Measurements from ENCODE around the gene RFC1.
"Not testable (repeated sequence)": the region's sequence is repeated elsewhere in the genome, so short reads cannot be mapped to it uniquely, and the experiment has no call there.

Gene RFC1

DNA sequence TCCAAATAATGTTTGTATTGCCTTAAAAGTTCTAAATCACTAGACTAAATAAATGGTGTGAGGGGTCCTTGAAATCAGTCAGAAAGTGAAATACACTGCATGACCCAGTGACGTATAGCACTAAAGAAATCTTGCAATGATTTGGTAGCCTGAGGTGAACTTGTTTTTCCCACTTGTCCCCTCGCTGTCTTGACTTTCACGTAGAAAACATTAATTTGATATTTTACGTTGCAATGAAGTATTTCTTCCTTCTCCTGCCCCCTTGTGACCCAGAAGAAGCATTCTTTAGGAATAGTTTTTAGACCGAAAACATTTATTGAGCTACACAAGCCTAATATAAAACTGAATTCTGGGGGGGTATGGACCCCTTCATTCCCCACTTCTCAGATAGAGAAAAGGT, 44.3 kb upstream of the RFC1 start:
- Histone ChIP-seq H2BK15ac (ENCODE audit: low read depth, poor library complexity, severe bottlenecking) (no peak overlapping the region), H4K91ac (ENCODE audit: low read length) (no peak overlapping the region), H3K4me2 (ENCODE audit: low read length, poor library complexity, severe bottlenecking) (no peak overlapping the region), H3K36me3 (ENCODE audit: control insufficient read depth in 1 of 2, insufficient read depth in 2 of 2, low read depth in 1 of 2, low read length in 2 of 2) (no peaks in the 10 kb centered on the region), H3K27ac (ENCODE audit: low read length, poor library complexity, severe bottlenecking) (no peak overlapping the region), H3K4me1 (ENCODE audit: control insufficient read depth, insufficient read depth, low read depth, low read length) (no peaks in the 10 kb centered on the region), H3K23ac (ENCODE audit: low read length in 2 of 2) (no peak overlapping the region), H2AK5ac (ENCODE audit: low read length, severe bottlenecking) (no peak overlapping the region), H3K4ac (ENCODE audit: low read depth in 1 of 2, low read length in 2 of 2) (no peak overlapping the region), H3K27me3 (ENCODE audit: control insufficient read depth in 1 of 2, insufficient read depth in 1 of 2, low read length in 2 of 2) (no peaks in the 10 kb centered on the region), H4K8ac (ENCODE audit: low read length) (no peak overlapping the region), H2AFZ (ENCODE audit: low read depth, low read length) (no peak overlapping the region), H3K9me3 (ENCODE audit: control insufficient read depth, low read length) (no peaks in the 10 kb centered on the region), H2BK5ac (ENCODE audit: low read depth, low read length, poor library complexity, severe bottlenecking) (no peak overlapping the region), H3K4me3 (ENCODE audit: insufficient read depth in 1 of 2, low read depth in 1 of 2, low read length in 2 of 2) (no peak overlapping the region), H3K14ac (ENCODE audit: low read length in 2 of 2) (no peak overlapping the region), H3K79me1 (replicated peaks; ENCODE audit: low read length, poor library complexity, severe bottlenecking) (no peaks in the 10 kb centered on the region), H2BK120ac (ENCODE audit: low read depth, low read length) (no peak overlapping the region), H3K18ac (ENCODE audit: low read depth in 1 of 2, low read length in 2 of 2) (no peak overlapping the region), H2BK12ac (ENCODE audit: low read length in 2 of 2) (no peak overlapping the region), H3K9ac (ENCODE audit: low read length) (peak overlapping the region; percentile 59)
- 81% methylated on average over 4 of the region's 5 CpGs for WGBS
- DNase-seq, result no peak

DNA sequence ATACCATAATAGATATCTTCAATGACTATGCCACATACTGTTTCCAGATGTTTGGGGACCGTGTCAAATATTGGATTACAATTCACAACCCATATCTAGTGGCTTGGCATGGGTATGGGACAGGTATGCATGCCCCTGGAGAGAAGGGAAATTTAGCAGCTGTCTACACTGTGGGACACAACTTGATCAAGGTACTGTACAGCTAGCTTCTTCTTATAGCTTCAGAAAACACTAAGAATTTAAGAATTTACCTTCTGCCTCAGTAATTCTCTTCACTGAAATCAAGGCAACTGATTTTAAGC, 41.4 kb upstream of the RFC1 start:
- WGBS, result no CpG with 5 or more reads among the region's 1 CpG
- no peaks in the 10 kb centered on the region for H3K79me1 ChIP-seq (replicated peaks; ENCODE audit: low read length, poor library complexity, severe bottlenecking)
- no peak overlapping the region for H2BK15ac ChIP-seq (ENCODE audit: low read depth, poor library complexity, severe bottlenecking)
- H3K9ac ChIP-seq (ENCODE audit: low read length), result no peak overlapping the region
- H3K23ac ChIP-seq (ENCODE audit: low read length in 2 of 2), result no peak overlapping the region
- H3K4me3 ChIP-seq (ENCODE audit: insufficient read depth in 1 of 2, low read depth in 1 of 2, low read length in 2 of 2), result no peak overlapping the region
- no peak overlapping the region for H2BK120ac ChIP-seq (ENCODE audit: low read depth, low read length)
- H2BK12ac ChIP-seq (ENCODE audit: low read length in 2 of 2), result no peak overlapping the region
- no peaks in the 10 kb centered on the region for H3K36me3 ChIP-seq (ENCODE audit: control insufficient read depth in 1 of 2, insufficient read depth in 2 of 2, low read depth in 1 of 2, low read length in 2 of 2)
- H3K4me2 ChIP-seq (ENCODE audit: low read length, poor library complexity, severe bottlenecking), result no peak overlapping the region
- H3K27me3 ChIP-seq (ENCODE audit: control insufficient read depth in 1 of 2, insufficient read depth in 1 of 2, low read length in 2 of 2), result no peaks in the 10 kb centered on the region
- no peak overlapping the region for H4K91ac ChIP-seq (ENCODE audit: low read length)
- H3K18ac ChIP-seq (ENCODE audit: low read depth in 1 of 2, low read length in 2 of 2), result no peak overlapping the region
- no peak overlapping the region for H4K8ac ChIP-seq (ENCODE audit: low read length)
- no peak overlapping the region for H3K27ac ChIP-seq (ENCODE audit: low read length, poor library complexity, severe bottlenecking)
- H2BK5ac ChIP-seq (ENCODE audit: low read depth, low read length, poor library complexity, severe bottlenecking), result no peak overlapping the region
- H3K4me1 ChIP-seq (ENCODE audit: control insufficient read depth, insufficient read depth, low read depth, low read length), result no peaks in the 10 kb centered on the region
- no peak overlapping the region for H3K4ac ChIP-seq (ENCODE audit: low read depth in 1 of 2, low read length in 2 of 2)
- no peak overlapping the region for H2AK5ac ChIP-seq (ENCODE audit: low read length, severe bottlenecking)
- H2AFZ ChIP-seq (ENCODE audit: low read depth, low read length), result no peak overlapping the region
- DNase-seq, result no peak
- no peaks in the 10 kb centered on the region for H3K9me3 ChIP-seq (ENCODE audit: control insufficient read depth, low read length)
- H3K14ac ChIP-seq (ENCODE audit: low read length in 2 of 2), result no peak overlapping the region

DNA sequence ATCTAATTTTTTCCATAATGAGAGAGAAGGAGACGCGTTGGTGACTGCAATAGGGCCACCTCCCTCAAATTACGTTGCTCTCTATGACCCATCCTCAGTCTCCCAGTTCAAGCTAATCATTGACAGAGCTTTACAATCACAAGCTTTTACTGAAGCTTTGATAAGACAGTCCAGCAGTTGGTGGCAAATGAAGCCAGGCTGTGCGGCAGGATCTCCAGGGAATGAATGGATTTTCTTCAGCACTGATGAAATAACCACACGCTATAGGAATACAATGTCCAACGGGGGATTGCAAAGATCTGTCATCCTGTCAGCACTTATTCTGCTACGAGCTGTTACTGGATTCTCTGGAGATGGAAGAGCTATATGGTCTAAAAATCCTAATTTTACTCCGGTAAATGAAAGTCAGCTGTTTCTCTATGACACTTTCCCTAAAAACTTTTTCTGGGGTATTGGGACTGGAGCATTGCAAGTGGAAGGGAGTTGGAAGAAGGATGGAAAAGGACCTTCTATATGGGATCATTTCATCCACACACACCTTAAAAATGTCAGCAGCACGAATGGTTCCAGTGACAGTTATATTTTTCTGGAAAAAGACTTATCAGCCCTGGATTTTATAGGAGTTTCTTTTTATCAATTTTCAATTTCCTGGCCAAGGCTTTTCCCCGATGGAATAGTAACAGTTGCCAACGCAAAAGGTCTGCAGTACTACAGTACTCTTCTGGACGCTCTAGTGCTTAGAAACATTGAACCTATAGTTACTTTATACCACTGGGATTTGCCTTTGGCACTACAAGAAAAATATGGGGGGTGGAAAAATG, 40.8 kb upstream of the RFC1 start, which contains the start of gene KLB:
KLB (plus strand) TSS at position 168 of the 821 bp plus-strand sequence; CDS start at position 188, 20 bp downstream.
- no peak within 1 kb of the TSS for H3K27ac ChIP-seq (ENCODE audit: low read length, poor library complexity, severe bottlenecking)
- H2BK5ac ChIP-seq (ENCODE audit: low read depth, low read length, poor library complexity, severe bottlenecking), result no peak within 1 kb of the TSS
- H3K27me3 ChIP-seq (ENCODE audit: control insufficient read depth in 1 of 2, insufficient read depth in 1 of 2, low read length in 2 of 2), result no peaks in the 10 kb centered on the region
- no peak within 1 kb of the TSS for H2AK5ac ChIP-seq (ENCODE audit: low read length, severe bottlenecking)
- H2BK120ac ChIP-seq (ENCODE audit: low read depth, low read length), result no peak within 1 kb of the TSS
- no peak within 1 kb of the TSS for H2AFZ ChIP-seq (ENCODE audit: low read depth, low read length)
- H2BK12ac ChIP-seq (ENCODE audit: low read length in 2 of 2), result no peak within 1 kb of the TSS
- no peak within 1 kb of the TSS for H4K8ac ChIP-seq (ENCODE audit: low read length)
- H2BK15ac ChIP-seq (ENCODE audit: low read depth, poor library complexity, severe bottlenecking), result no peak within 1 kb of the TSS
- no peak within 1 kb of the TSS for H3K18ac ChIP-seq (ENCODE audit: low read depth in 1 of 2, low read length in 2 of 2)
- peak within 1 kb of the TSS; percentile 26 for H3K4me2 ChIP-seq (ENCODE audit: low read length, poor library complexity, severe bottlenecking)
- peak within 1 kb of the TSS in 1 of 2 experiments; percentile 52 for H3K4me3 ChIP-seq (ENCODE audit: insufficient read depth in 1 of 2, low read depth in 1 of 2, low read length in 2 of 2)
- no peaks in the 10 kb centered on the region for H3K36me3 ChIP-seq (ENCODE audit: control insufficient read depth in 1 of 2, insufficient read depth in 2 of 2, low read depth in 1 of 2, low read length in 2 of 2)
- peak within 1 kb of the TSS; percentile 52 for H3K9ac ChIP-seq (ENCODE audit: low read length)
- no peak for DNase-seq
- H3K4ac ChIP-seq (ENCODE audit: low read depth in 1 of 2, low read length in 2 of 2), result no peak within 1 kb of the TSS
- no peak within 1 kb of the TSS for H3K23ac ChIP-seq (ENCODE audit: low read length in 2 of 2)
- no peaks in the 10 kb centered on the region for H3K9me3 ChIP-seq (ENCODE audit: control insufficient read depth, low read length)
- no peak within 1 kb of the TSS for H3K14ac ChIP-seq (ENCODE audit: low read length in 2 of 2)
- H4K91ac ChIP-seq (ENCODE audit: low read length), result no peak within 1 kb of the TSS
- no peaks in the 10 kb centered on the region for H3K79me1 ChIP-seq (replicated peaks; ENCODE audit: low read length, poor library complexity, severe bottlenecking)
- H3K4me1 ChIP-seq (ENCODE audit: control insufficient read depth, insufficient read depth, low read depth, low read length), result no peaks in the 10 kb centered on the region
- WGBS, result 78% methylated on average over 11 of the region's 12 CpGs

DNA sequence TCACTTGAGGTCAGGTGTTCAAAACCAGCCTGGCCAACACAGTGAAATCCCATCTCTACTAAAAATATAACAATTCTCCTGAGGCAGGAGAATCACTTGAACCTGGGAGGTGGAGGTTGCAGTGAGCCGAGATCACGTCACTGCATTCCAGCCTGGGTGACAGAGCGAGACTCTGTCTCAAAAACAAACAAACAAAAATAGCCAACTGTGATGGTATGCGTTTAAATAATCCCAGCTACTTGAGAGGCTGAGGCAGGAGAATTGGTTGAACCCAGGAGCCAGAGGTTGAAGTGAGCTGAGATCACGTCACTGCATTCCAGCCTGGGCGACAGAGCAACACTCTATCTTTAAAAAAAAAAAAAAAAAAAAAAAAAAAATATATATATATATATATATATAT, 35.5 kb upstream of the RFC1 start:
- H3K4me3 ChIP-seq (ENCODE audit: insufficient read depth in 1 of 2, low read depth in 1 of 2, low read length in 2 of 2); H3K18ac ChIP-seq (ENCODE audit: low read depth in 1 of 2, low read length in 2 of 2); H2BK12ac ChIP-seq (ENCODE audit: low read length in 2 of 2); H3K9me3 ChIP-seq (ENCODE audit: control insufficient read depth, low read length); H2BK15ac ChIP-seq (ENCODE audit: low read depth, poor library complexity, severe bottlenecking); H2BK5ac ChIP-seq (ENCODE audit: low read depth, low read length, poor library complexity, severe bottlenecking); H3K27ac ChIP-seq (ENCODE audit: low read length, poor library complexity, severe bottlenecking); H3K4me2 ChIP-seq (ENCODE audit: low read length, poor library complexity, severe bottlenecking); H3K23ac ChIP-seq (ENCODE audit: low read length in 2 of 2); H3K4ac ChIP-seq (ENCODE audit: low read depth in 1 of 2, low read length in 2 of 2); H4K91ac ChIP-seq (ENCODE audit: low read length); H3K4me1 ChIP-seq (ENCODE audit: control insufficient read depth, insufficient read depth, low read depth, low read length); DNase-seq; H3K14ac ChIP-seq (ENCODE audit: low read length in 2 of 2); H3K79me1 ChIP-seq (replicated peaks; ENCODE audit: low read length, poor library complexity, severe bottlenecking); H4K8ac ChIP-seq (ENCODE audit: low read length); H2BK120ac ChIP-seq (ENCODE audit: low read depth, low read length); H2AK5ac ChIP-seq (ENCODE audit: low read length, severe bottlenecking); H2AFZ ChIP-seq (ENCODE audit: low read depth, low read length); H3K27me3 ChIP-seq (ENCODE audit: control insufficient read depth in 1 of 2, insufficient read depth in 1 of 2, low read length in 2 of 2); H3K36me3 ChIP-seq (ENCODE audit: control insufficient read depth in 1 of 2, insufficient read depth in 2 of 2, low read depth in 1 of 2, low read length in 2 of 2); H3K9ac ChIP-seq (ENCODE audit: low read length): not testable (repeated sequence)
- 54% methylated on average over 4 of the region's 6 CpGs for WGBS

Measured in mesenchymal stem cell (in vitro differentiated cells and primary cell).